ENCODE data around the gene FLYWCH2. TPM values are rescaled to one million over a fixed set of nuclear protein-coding genes. Genes with fewer than 3 reads are reported as not detected.

Gene FLYWCH2
- total RNA-seq: 10 to 100 TPM; 26.4 to 29.1 TPM

GRCh38 chr16:2882650-2883457, at the start of gene FLYWCH2:
Gene FLYWCH2 (plus strand): TSS chr16:2883215. CDS start chr16:2896450, 13,235 bp downstream.
- H3K4me3 Mint-ChIP-seq: peak within 1 kb of the TSS; percentile 91 to 94
- peak within 1 kb of the TSS; percentile 82 for H3K27ac Mint-ChIP-seq
- H3K27me3 Mint-ChIP-seq (ENCODE audit: low read depth): no peaks in the 10 kb centered on the region
- peaks cover 13% of the 10 kb centered on the region for H3K4me1 Mint-ChIP-seq (ENCODE audit: low read depth)
- no peaks in the 10 kb centered on the region for H3K36me3 Mint-ChIP-seq (ENCODE audit: insufficient read depth in 2 of 2)
- no peaks in the 10 kb centered on the region for H3K9me3 Mint-ChIP-seq
- DNase-seq (peak; percentile 99 to 100), ATAC-seq (replicated peaks in 1 of 2) (peak; percentile 94 to 95)

GRCh38 chr16:2833776-2834175, 49.2 kb upstream of the FLYWCH2 start:
- no peak for ATAC-seq (replicated peaks in 1 of 2)
- Mint-ChIP-seq H3K4me3 (no peak overlapping the region), H3K36me3 (ENCODE audit: insufficient read depth in 2 of 2) (no peaks in the 10 kb centered on the region), H3K4me1 (ENCODE audit: low read depth) (peaks cover 2% of the 10 kb centered on the region), H3K9me3 (no peaks in the 10 kb centered on the region), H3K27me3 (ENCODE audit: low read depth) (peaks cover 15% of the 10 kb centered on the region), H3K27ac (no peak overlapping the region)
- DNase-seq: no peak

DNA sequence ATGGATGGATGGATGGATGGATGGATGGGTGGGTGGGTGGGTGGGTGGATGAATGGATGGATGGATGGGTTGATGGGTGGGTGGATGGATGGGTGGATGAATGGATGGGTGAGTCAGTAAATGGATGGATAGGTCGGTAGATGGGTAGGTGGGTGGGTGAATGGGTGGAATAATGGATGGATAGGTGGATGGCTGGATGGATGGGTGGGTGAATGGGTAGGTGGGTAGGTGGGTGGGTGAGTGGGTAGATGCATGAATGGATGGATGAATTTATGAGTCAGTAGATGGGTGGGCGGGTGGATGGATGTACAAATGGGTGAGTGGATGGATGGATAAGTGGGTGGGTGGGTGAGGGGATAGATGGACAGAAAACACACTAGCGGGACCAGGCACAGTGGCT, 48.0 kb upstream of the FLYWCH2 start:
- H3K4me3 Mint-ChIP-seq: no peak overlapping the region
- H3K27ac Mint-ChIP-seq: no peak overlapping the region
- no peak for DNase-seq
- H3K27me3 Mint-ChIP-seq (ENCODE audit: low read depth): peaks cover 15% of the 10 kb centered on the region
- no peak for ATAC-seq (replicated peaks in 1 of 2)
- peaks cover 10% of the 10 kb centered on the region for H3K4me1 Mint-ChIP-seq (ENCODE audit: low read depth)
- no peaks in the 10 kb centered on the region for H3K36me3 Mint-ChIP-seq (ENCODE audit: insufficient read depth in 2 of 2)
- no peaks in the 10 kb centered on the region for H3K9me3 Mint-ChIP-seq

DNA sequence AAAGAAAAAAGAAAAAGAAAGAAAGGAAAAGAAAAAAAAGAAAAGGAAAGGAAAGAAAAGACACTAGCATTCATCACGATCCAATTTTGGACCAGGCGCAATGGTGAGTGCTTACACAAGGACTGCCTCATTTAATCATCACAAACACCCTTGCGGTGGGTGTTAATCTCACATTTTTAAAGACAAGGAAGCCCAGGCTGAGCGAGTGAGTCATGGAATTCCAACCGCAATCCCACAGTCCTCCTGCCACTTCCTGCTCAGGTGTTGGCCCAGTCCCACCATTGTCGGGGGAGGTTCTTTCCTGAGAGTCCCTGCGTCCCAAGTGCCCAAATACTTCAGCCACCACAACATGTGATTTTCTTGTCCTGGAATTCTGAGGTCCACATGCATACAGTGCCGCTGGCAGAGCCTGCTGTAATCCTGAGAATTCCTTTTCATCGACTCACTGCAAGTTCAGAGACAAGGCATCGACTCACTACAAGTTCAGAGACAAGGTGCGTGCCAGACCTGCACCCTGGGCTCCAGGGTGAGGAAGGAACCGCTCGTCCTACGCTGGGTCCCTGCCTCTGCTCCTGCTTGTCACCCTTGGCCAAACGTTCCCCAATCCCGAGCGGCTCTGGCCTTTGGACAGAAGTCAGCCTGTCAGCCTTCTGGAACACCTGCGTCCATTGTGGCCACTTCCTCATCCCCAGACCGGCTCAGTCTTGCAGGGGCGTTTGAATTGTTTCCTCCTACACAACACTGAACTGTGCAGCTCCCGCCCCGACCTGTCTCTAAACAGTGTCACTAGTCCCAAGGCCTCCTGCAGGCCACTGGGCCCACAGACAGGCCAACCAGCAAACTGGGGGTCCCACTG, 47.1 kb upstream of the FLYWCH2 start:
- no peak for ATAC-seq (replicated peaks in 1 of 2)
- peaks cover 15% of the 10 kb centered on the region for H3K27me3 Mint-ChIP-seq (ENCODE audit: low read depth)
- no peaks in the 10 kb centered on the region for H3K36me3 Mint-ChIP-seq (ENCODE audit: insufficient read depth in 2 of 2)
- H3K4me1 Mint-ChIP-seq (ENCODE audit: low read depth): peaks cover 10% of the 10 kb centered on the region
- H3K27ac Mint-ChIP-seq: no peak overlapping the region
- H3K9me3 Mint-ChIP-seq: no peaks in the 10 kb centered on the region
- H3K4me3 Mint-ChIP-seq: no peak overlapping the region
- no peak for DNase-seq

- DNase-seq: no peak
- H3K9me3 Mint-ChIP-seq: no peaks in the 10 kb centered on the region
- H3K27me3 Mint-ChIP-seq (ENCODE audit: low read depth): peaks cover 15% of the 10 kb centered on the region
- ATAC-seq (replicated peaks in 1 of 2): no peak
- H3K27ac Mint-ChIP-seq: no peak overlapping the region
- H3K36me3 Mint-ChIP-seq (ENCODE audit: insufficient read depth in 2 of 2): no peaks in the 10 kb centered on the region
- no peak overlapping the region for H3K4me3 Mint-ChIP-seq
- peaks cover 16% of the 10 kb centered on the region for H3K4me1 Mint-ChIP-seq (ENCODE audit: low read depth)
Measured at GRCh38 chr16:2836646-2837508, 46.1 kb upstream of the FLYWCH2 start.

GRCh38 chr16:2838928-2839327, 44.1 kb upstream of the FLYWCH2 start:
- peaks cover 0 to 2% of the 10 kb centered on the region in 2 donors for H3K9me3 Mint-ChIP-seq
- no peak overlapping the region for H3K27ac Mint-ChIP-seq
- H3K27me3 Mint-ChIP-seq (ENCODE audit: low read depth): peaks cover 15% of the 10 kb centered on the region
- ATAC-seq (replicated peaks in 1 of 2): peak; percentile 72 to 76
- H3K4me3 Mint-ChIP-seq: no peak overlapping the region
- H3K4me1 Mint-ChIP-seq (ENCODE audit: low read depth): peaks cover 25% of the 10 kb centered on the region
- H3K36me3 Mint-ChIP-seq (ENCODE audit: insufficient read depth in 2 of 2): peaks cover 2% of the 10 kb centered on the region in 2 donors
- peak; percentile 70 for DNase-seq

DNA sequence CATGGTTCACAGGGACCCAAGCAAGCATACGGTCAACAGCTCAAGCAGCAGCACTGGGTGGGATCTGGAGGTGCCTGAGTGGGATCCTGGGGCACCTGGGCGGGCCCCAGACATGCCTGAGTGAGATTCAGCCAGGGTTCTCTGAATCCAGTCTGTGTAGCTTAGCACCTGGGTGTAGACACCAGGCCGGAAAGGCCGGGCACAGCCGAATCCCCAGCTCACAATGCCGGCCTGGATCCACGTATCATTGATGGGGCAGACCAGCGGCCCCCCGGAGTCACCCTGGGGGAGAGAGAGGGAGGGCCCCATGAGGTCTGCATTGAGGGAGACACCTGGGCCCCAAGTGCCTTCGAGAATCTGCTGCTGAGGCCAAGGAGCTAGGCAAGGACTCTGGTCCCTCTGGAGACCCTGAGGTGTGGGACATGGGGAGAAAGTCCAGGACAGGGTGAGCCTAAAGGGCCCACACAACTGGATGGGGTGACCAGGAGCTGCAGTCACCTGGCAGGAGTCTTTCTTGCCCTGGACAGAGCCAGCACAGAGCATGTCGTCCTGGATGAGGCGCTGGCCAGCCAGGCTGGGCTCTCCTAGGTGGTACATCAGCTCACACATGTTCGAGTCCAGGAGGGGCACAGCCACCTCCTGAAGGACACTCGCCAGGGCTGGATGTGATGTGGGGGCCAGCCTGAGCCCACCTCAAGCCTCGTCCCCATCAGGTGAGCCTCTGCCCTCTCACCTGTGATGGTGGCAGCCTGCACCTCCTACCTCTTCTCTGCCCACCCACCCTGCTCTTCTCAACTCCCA, 43.2 kb upstream of the FLYWCH2 start:
- peaks cover 2% of the 10 kb centered on the region in 2 donors for H3K36me3 Mint-ChIP-seq (ENCODE audit: insufficient read depth in 2 of 2)
- peaks cover 25% of the 10 kb centered on the region for H3K4me1 Mint-ChIP-seq (ENCODE audit: low read depth)
- peak overlapping the region in 1 of 2 donors; percentile 18 for H3K4me3 Mint-ChIP-seq
- H3K9me3 Mint-ChIP-seq: peaks cover 0 to 2% of the 10 kb centered on the region in 2 donors
- H3K27ac Mint-ChIP-seq: no peak overlapping the region
- ATAC-seq (replicated peaks in 1 of 2) (no peak), DNase-seq (no peak)
- H3K27me3 Mint-ChIP-seq (ENCODE audit: low read depth): peaks cover 11% of the 10 kb centered on the region

GRCh38 chr16:2840914-2841313, 42.1 kb upstream of the FLYWCH2 start:
- Mint-ChIP-seq H3K36me3 (ENCODE audit: insufficient read depth in 2 of 2) (peaks cover 2% of the 10 kb centered on the region in 2 donors), H3K27me3 (ENCODE audit: low read depth) (peaks cover 10% of the 10 kb centered on the region), H3K4me3 (no peak overlapping the region), H3K4me1 (ENCODE audit: low read depth) (peaks cover 30% of the 10 kb centered on the region), H3K27ac (no peak overlapping the region), H3K9me3 (peaks cover 0 to 2% of the 10 kb centered on the region in 2 donors)
- DNase-seq (no peak), ATAC-seq (replicated peaks in 1 of 2) (no peak)

DNA sequence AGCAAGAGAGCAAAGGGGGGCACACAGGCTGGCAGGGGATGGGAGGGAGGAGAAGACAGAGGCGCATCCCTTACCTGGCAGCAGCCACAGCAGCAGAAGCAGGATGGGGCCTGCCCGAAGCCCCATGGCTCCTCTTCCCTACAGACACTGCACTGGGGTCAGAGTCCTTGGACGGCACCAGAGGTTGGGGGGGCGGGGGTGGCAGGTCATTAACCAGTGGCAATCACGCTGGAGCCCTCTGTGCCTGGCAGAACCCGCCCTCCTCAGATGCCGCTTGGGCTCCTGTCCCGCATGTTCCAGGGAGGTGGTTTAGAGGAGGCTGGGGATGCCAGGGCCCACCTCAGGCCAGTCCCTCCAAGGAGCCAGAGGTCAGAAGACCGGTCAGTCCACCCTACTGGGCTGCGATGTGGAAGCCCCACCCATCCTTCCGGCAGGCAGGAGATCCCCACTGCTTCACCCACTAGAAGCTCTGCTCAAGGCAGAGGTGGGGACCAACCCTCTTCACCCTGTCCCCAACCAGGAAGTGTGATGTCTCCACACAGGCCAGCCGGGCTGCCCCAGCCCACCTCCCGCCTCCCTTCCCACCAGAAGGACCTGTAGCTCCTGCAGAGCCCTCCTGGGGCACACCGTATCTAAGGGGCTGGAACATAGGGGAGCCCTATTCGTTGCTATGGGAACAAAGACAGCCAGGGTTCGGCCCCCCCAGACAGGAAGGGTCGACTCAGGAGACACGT, 41.2 kb upstream of the FLYWCH2 start:
- peaks cover 2% of the 10 kb centered on the region in 2 donors for H3K36me3 Mint-ChIP-seq (ENCODE audit: insufficient read depth in 2 of 2)
- H3K4me1 Mint-ChIP-seq (ENCODE audit: low read depth): peaks cover 38% of the 10 kb centered on the region
- H3K27me3 Mint-ChIP-seq (ENCODE audit: low read depth): peaks cover 10% of the 10 kb centered on the region
- peaks cover 0 to 2% of the 10 kb centered on the region in 2 donors for H3K9me3 Mint-ChIP-seq
- H3K4me3 Mint-ChIP-seq: peak overlapping the region; percentile 91 to 92
- peak in 1 of 2 donors; percentile 26 for ATAC-seq (replicated peaks in 1 of 2)
- H3K27ac Mint-ChIP-seq: no peak overlapping the region
- no peak for DNase-seq

DNA sequence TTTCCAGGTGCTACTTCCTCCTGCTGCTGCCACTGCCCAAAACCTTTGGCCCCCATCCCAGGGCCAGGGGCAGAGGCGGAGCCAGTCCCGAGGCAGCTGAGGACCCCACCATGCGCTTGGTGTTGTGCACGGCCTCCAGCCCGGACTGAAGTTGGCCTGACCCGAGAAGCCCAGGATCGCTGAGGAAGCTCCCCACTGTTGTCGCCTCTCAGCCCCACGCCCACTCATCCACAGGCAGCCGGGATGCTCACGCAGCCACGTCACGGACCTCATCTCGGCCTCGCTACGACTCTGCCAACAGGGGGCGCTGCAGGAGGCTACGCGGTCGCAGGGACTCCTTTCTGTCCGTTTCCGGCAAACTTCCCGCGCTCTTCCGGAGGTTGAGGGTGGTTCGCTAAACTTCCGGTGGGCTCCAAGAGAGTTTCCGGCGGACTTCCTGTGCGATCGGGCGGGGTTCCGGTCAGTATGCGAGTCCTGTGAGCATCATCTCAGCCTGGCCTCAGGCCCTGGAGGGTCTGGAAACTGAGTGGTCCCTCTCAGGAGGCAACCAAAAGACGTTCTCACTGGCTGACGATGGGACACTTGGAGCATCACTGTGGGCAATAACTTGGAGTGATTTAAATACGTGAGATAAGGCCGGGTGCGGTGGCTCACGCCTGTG, 40.5 kb upstream of the FLYWCH2 start:
- H3K9me3 Mint-ChIP-seq: peaks cover 0 to 2% of the 10 kb centered on the region in 2 donors
- H3K36me3 Mint-ChIP-seq (ENCODE audit: insufficient read depth in 2 of 2): peaks cover 2% of the 10 kb centered on the region in 2 donors
- H3K27me3 Mint-ChIP-seq (ENCODE audit: low read depth): peaks cover 3% of the 10 kb centered on the region
- peak overlapping the region; percentile 88 for H3K27ac Mint-ChIP-seq
- peak overlapping the region; percentile 91 to 92 for H3K4me3 Mint-ChIP-seq
- ATAC-seq (replicated peaks in 1 of 2) (peak; percentile 71 to 75), DNase-seq (peak; percentile 89 to 90)
- H3K4me1 Mint-ChIP-seq (ENCODE audit: low read depth): peaks cover 44% of the 10 kb centered on the region

DNA sequence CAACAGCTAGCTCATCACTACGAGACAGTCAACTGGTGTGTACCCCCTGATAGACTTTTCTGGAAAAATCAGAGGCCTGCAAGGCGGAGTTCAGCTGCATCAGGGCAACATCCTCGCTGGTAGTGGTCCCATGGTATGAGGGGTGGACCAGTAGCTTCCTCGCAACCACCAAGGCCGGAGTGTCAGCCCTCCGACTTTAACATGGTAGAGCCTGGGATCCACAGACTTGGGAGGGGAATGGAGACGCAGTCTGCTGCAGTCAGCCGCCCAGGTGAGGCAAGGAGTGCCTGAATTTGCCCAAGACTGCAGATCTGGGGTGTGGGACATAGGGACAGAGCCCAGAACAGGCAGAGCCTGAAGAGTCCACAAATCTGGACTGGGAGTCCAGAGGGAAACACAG, 39.5 kb upstream of the FLYWCH2 start:
- Mint-ChIP-seq H3K4me1 (ENCODE audit: low read depth) (peaks cover 44% of the 10 kb centered on the region), H3K4me3 (no peak overlapping the region), H3K27ac (no peak overlapping the region), H3K36me3 (ENCODE audit: insufficient read depth in 2 of 2) (peaks cover 2% of the 10 kb centered on the region in 2 donors), H3K27me3 (ENCODE audit: low read depth) (no peaks in the 10 kb centered on the region), H3K9me3 (peaks cover 0 to 2% of the 10 kb centered on the region in 2 donors)
- DNase-seq (no peak), ATAC-seq (replicated peaks in 1 of 2) (no peak)

All from activated T-cell treated with anti-CD3 and anti-CD28 coated beads, Interleukin-2, amount 50 U/mL, for 72 hours (primary cell).